ENCODE measurements around the gene ROBO3. TPM values are rescaled to one million over a fixed set of nuclear protein-coding genes. Genes with fewer than 3 reads are reported as not detected.

ROBO3 gene
- total and polyA plus RNA-seq, 2 experiments from 2014 or later, result 12.1 TPM

DNA sequence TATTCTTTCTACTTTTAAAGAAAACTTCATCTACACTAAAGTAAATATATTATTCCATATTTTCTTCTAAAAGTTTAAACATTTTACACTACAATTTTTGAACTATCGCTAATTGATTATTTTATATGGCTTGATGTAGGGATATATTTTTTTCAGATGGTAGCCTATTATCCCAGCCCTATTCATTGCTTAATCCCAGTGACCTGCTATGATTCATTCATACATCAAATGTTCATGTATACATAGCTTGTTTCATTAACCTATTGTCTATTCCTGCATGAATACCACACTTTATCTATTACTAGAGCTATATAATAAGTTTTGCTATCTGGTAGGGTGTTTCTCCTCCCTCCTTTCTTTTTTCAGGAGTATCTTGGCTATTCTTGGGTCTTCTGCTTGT lies 37.4 kb downstream of the ROBO3 start:
- no peaks in the 10 kb centered on the region for H3K79me2 ChIP-seq (ENCODE audit: insufficient read depth)
- 98 to 100% methylated on average over 1 of the region's 1 CpG for WGBS, 2 experiments (ENCODE audit: low coverage in 1 of 2, low lambda C conversion rate in 2 of 2, missing lambda C conversion rate in 2 of 2)
- H3K4me2 ChIP-seq (ENCODE audit: unreplicated experiment), result no peak overlapping the region
- TF ChIP-seq EZH2 (IDR thresholded peaks at IDR 0.05; ENCODE audit: insufficient read depth, poor library complexity, severe bottlenecking) (no peak), EZH2phosphoT487 (IDR thresholded peaks at IDR 0.05; ENCODE audit: insufficient read depth, low read depth) (no peak)
- DNase-seq, result peak; percentile 23
- no peak overlapping the region for H3K4me3 ChIP-seq
- peaks cover 41% of the 10 kb centered on the region for H3F3A ChIP-seq (ENCODE audit: insufficient read depth)
- no peak overlapping the region for H3K9ac ChIP-seq
- no peaks in the 10 kb centered on the region for H3K36me3 ChIP-seq (ENCODE audit: low read depth)
- H3K27ac ChIP-seq, result no peak overlapping the region
- H4K20me1 ChIP-seq (ENCODE audit: insufficient read depth), result no peaks in the 10 kb centered on the region
- peaks cover 37% of the 10 kb centered on the region for H3K4me1 ChIP-seq (ENCODE audit: insufficient read depth)
- H2AFZ ChIP-seq, result no peak overlapping the region
- no peaks in the 10 kb centered on the region; the same call in 1 of the 2 replicates for H3K9me2 ChIP-seq (ENCODE audit: insufficient read depth)
- no peaks in the 10 kb centered on the region for H3K27me3 ChIP-seq (replicated peaks; ENCODE audit: insufficient read depth)
- in situ Hi-C loops (cut with MboI), result no loop called here
- H3K9me3 ChIP-seq (ENCODE audit: low read depth), result no peaks in the 10 kb centered on the region

DNA sequence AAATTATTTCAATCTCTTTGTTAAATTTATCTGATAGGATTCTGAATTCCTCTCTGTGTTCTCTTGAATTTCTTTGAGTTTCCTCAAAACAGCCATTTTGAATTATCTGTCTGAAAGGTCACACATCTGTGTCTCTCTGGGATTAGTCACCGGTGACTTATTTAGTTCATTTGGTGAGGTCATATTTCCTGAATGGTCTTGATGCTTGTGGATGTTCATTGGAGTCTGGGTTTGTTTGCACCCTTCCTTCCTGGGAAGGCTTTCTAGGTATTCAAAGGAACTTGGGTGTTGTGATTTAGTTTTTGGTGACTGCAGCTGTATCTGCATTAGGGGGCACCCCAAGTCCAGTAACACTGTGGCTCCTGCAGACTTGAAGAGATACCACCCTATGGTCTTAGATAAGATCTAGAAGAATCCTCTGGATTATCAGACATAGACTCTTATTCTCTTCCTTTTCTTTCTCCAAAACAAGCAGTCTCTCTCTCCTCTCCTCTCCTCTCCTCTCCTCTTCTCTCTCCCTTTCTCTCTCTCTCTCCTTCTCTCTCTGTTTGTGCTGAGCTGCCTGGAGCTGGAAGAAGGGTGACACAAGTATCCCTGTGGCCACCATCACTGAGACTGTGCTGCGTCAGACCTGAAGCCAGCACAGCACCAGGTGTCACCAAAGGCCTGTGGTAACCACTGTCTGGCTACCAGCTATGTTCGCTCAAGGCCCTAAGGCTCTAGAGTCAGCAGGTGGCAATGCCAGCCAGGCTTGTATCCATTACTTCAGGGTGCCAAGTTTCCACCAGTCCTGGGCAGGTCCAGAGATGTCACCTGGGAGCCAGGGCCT lies 50.5 kb downstream of the ROBO3 start:
- Histone ChIP-seq H4K20me1 (ENCODE audit: insufficient read depth) (no peaks in the 10 kb centered on the region), H3K36me3 (ENCODE audit: low read depth) (no peaks in the 10 kb centered on the region), H3K79me2 (ENCODE audit: insufficient read depth) (no peaks in the 10 kb centered on the region), H3K9me3 (ENCODE audit: low read depth) (no peaks in the 10 kb centered on the region), H3K4me1 (ENCODE audit: insufficient read depth) (no peaks in the 10 kb centered on the region; the same call in 1 of the 2 replicates), H3K9ac (no peak overlapping the region), H3K27ac (no peak overlapping the region), H3F3A (ENCODE audit: insufficient read depth) (peaks cover 9% of the 10 kb centered on the region; the same call in 1 of the 2 replicates), H3K9me2 (ENCODE audit: insufficient read depth) (no peaks in the 10 kb centered on the region), H3K27me3 (replicated peaks; ENCODE audit: insufficient read depth) (no peaks in the 10 kb centered on the region), H3K4me2 (ENCODE audit: unreplicated experiment) (no peak overlapping the region), H2AFZ (peak overlapping the region; percentile 36; the same call in 1 of the 2 replicates), H3K4me3 (no peak overlapping the region)
- 65 to 67% methylated on average over 3 of the region's 3 CpGs for WGBS, 2 experiments (ENCODE audit: low coverage in 1 of 2, low lambda C conversion rate in 2 of 2, missing lambda C conversion rate in 2 of 2)
- in situ Hi-C loops (cut with MboI), result no loop called here
- DNase-seq, result peak; percentile 65
- TF ChIP-seq EZH2 (IDR thresholded peaks at IDR 0.05; ENCODE audit: insufficient read depth, poor library complexity, severe bottlenecking) (no peak), EZH2phosphoT487 (IDR thresholded peaks at IDR 0.05; ENCODE audit: insufficient read depth, low read depth) (no peak)

DNA sequence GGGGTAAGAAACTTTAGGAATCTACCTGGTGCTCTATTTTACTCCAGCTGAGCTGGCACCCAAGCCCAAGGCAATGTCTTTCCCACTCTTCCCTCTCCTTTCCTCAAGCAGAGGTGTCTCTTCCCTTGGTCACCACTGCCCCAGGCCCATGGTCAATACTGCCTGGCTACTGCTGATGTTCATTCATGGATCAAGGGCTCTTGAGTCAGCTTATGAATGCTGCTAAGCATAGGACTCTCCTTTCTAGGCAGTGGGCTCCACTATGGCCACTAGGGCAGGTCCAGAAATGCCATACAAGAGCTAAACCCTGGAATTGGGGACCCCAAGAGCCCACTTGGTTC lies 51.1 kb downstream of the ROBO3 start:
- no peaks in the 10 kb centered on the region for H3K9me3 ChIP-seq (ENCODE audit: low read depth)
- no peaks in the 10 kb centered on the region for H3K27me3 ChIP-seq (replicated peaks; ENCODE audit: insufficient read depth)
- no peaks in the 10 kb centered on the region for H3K9me2 ChIP-seq (ENCODE audit: insufficient read depth)
- H3K4me1 ChIP-seq (ENCODE audit: insufficient read depth), result no peaks in the 10 kb centered on the region; the same call in 1 of the 2 replicates
- no peak overlapping the region for H2AFZ ChIP-seq
- no peaks in the 10 kb centered on the region for H3K36me3 ChIP-seq (ENCODE audit: low read depth)
- no peaks in the 10 kb centered on the region for H4K20me1 ChIP-seq (ENCODE audit: insufficient read depth)
- DNase-seq, result no peak
- H3K27ac ChIP-seq, result no peak overlapping the region
- TF ChIP-seq EZH2 (IDR thresholded peaks at IDR 0.05; ENCODE audit: insufficient read depth, poor library complexity, severe bottlenecking), result no peak
- no peak for TF ChIP-seq EZH2phosphoT487 (IDR thresholded peaks at IDR 0.05; ENCODE audit: insufficient read depth, low read depth)
- H3K4me3 ChIP-seq, result no peak overlapping the region
- H3F3A ChIP-seq (ENCODE audit: insufficient read depth), result peaks cover 9% of the 10 kb centered on the region; the same call in 1 of the 2 replicates
- no peak overlapping the region for H3K4me2 ChIP-seq (ENCODE audit: unreplicated experiment)
- in situ Hi-C loops (cut with MboI), result no loop called here
- H3K9ac ChIP-seq, result no peak overlapping the region
- no peaks in the 10 kb centered on the region for H3K79me2 ChIP-seq (ENCODE audit: insufficient read depth)

DNA sequence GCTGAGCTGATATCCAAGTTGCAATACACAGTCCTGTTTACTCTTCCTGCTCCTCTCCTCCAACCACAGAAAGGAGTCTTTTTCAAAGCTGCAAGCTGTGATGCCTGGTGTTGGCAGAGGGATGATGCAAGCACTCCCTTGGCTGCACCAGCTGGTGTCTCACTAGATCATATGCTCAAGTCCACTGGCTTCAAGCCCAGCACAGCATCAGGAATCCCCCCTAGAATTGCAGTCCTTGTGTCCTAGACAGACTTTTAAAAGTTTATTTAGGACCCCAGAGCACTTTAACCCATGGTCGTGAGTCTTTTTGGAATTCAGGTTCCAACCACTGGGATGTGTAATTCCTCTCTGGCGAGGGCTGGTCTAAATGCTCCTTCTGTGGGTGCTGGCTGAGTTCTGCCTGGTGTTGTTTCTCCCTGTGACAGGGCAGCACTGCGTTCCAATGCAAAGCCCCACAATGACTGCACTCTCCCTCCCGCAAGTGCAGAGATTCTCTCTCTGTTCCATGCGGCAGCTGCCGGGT lies 51.9 kb downstream of the ROBO3 start:
- Histone ChIP-seq H3K27me3 (replicated peaks; ENCODE audit: insufficient read depth) (no peaks in the 10 kb centered on the region), H3F3A (ENCODE audit: insufficient read depth) (peaks cover 9% of the 10 kb centered on the region; the same call in 1 of the 2 replicates), H3K27ac (no peak overlapping the region), H3K4me1 (ENCODE audit: insufficient read depth) (no peaks in the 10 kb centered on the region; the same call in 1 of the 2 replicates), H4K20me1 (ENCODE audit: insufficient read depth) (no peaks in the 10 kb centered on the region), H3K79me2 (ENCODE audit: insufficient read depth) (no peaks in the 10 kb centered on the region), H3K9me3 (ENCODE audit: low read depth) (no peaks in the 10 kb centered on the region), H3K9me2 (ENCODE audit: insufficient read depth) (no peaks in the 10 kb centered on the region), H2AFZ (no peak overlapping the region), H3K4me2 (ENCODE audit: unreplicated experiment) (no peak overlapping the region), H3K4me3 (no peak overlapping the region), H3K36me3 (ENCODE audit: low read depth) (no peaks in the 10 kb centered on the region), H3K9ac (no peak overlapping the region)
- TF ChIP-seq EZH2phosphoT487 (IDR thresholded peaks at IDR 0.05; ENCODE audit: insufficient read depth, low read depth) (no peak), EZH2 (IDR thresholded peaks at IDR 0.05; ENCODE audit: insufficient read depth, poor library complexity, severe bottlenecking) (no peak)
- 93% methylated on average over 6 of the region's 6 CpGs for WGBS, 2 experiments (ENCODE audit: low coverage in 1 of 2, low lambda C conversion rate in 2 of 2, missing lambda C conversion rate in 2 of 2)
- DNase-seq, result peak; percentile 47
- in situ Hi-C loops (cut with MboI), result no loop called here

Measured in GM23248 (cell line).